AG08396 (cell line): ENCODE data around the gene ATP2A2.

ENCODE experiments used
- DNase-seq: peaks from one replicate; pipeline ENCODE4 v3.0.0; 2012; ENCODE audit warnings: low spot score, mixed read lengths

The ATP2A2 gene

GRCh38 chr12:110262442-110263388 lies 18.3 kb upstream of the ATP2A2 start:
- DNase-seq, result no peak

- no peak for DNase-seq
These were observed 14.6 kb upstream of the ATP2A2 start for GRCh38 chr12:110266381-110266960.

DNA sequence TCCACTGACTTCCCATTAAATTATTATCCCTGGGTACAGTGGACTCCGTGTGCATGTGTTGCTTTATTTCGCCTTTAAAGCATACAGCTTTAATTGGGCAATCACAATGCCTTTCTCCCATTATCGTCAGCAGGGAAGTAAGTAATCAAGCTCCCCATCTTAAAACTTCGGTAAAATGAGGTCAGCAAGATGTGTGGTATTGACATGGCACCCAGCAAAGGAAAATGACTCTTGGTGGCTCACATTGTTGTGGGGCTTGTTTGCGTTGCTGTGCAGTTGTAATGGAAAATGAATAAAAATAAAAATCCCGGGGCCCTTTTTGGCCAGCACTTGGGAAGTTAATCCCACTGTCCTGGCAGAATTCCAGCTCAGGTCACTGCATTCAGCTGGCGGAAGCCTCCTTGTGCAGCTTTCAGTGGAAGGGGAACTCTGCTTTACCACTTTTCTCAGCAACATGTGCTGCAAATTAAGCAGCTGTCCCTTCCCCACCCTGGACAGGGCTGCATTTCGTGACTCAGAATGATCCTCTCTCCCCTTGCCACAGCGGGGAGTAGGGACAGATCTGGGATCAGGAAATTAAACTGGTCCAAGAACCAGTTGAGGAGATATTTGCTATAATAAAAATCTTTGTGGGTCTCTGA lies 13.9 kb upstream of the ATP2A2 start:
- DNase-seq, result peak; percentile 45

DNA sequence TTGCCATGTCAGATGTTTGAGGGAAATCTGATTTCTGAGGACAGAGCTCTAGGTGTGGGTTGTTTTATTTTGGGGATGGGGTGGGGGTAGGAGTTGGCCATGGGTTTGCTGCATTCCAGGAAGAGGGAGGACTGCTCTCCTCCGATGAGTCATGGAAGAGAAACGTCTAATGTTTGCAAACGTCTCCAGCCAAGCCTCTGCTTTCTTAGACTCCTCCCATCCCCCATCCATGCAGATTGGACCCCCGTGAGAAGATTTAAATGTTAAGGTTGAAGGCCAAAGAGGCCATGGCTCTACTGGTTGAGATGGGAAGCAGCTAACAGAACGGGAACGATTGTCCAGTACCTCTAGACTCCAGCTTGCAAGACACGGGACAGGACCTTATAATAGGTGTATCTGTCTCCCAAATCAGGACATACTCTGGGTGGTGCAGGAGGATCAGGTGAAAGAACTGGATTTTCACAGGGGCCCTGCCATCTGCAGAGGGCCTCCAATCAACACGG lies 11.4 kb upstream of the ATP2A2 start:
- DNase-seq, result peak; percentile 81

DNA sequence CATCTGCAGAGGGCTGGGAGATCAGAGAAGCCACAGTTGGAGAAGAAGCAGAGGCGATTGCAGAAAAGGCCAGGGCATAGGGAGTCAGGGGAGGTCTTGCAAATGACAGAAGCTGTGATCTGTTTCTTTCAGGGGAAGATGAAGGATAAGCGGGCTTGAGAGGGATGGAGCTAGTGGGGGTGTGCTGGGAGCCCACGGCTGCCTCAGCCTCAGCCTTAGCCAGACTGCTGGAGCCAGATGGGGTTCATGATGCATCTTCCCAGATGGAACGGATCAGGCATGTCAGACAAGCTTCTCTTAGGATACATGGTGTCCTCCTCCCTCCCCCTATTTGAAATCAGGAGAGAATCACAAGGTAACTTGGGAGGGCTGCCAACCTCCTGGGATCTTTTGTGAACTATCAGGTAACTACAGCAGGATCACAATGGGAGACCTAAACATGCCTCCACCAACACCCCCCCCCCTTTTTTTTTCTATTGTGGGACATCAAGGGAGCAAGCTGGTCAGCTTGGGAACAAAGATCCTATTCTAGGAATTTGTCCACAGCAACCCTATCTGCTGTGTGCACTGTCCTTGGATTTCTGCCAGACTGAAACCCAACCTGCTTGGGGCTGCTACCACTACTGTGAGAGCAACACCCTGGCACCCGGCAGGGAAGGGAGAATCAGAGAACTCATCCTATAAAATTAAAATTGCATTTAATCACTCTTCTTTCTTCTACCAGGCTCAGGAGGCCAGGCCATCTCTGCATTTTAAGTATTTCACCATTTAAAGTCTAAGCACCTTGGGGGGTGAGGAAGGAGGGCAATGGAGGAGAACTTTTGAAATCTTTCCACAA lies 10.7 kb upstream of the ATP2A2 start:
- DNase-seq, result peak; percentile 35

DNA sequence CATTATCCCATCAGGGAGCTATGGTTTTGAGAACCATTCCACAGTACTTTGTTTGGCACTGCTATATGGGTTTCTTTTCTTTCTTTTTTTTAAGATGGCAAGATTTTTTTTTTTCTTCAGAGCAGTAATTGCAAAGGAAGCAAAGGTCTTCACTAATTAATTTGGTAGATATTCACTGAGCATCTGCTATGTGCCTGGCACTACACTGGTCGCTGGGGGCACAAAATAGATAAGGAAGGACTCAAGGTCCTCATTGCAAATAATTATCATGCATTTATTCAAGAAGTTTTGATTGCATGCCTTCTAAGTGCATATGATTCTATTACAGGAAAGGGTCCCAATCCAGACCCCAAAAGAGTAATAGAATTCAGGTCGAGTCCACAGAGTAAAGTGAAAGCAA lies 10.0 kb upstream of the ATP2A2 start:
- no peak for DNase-seq

DNA sequence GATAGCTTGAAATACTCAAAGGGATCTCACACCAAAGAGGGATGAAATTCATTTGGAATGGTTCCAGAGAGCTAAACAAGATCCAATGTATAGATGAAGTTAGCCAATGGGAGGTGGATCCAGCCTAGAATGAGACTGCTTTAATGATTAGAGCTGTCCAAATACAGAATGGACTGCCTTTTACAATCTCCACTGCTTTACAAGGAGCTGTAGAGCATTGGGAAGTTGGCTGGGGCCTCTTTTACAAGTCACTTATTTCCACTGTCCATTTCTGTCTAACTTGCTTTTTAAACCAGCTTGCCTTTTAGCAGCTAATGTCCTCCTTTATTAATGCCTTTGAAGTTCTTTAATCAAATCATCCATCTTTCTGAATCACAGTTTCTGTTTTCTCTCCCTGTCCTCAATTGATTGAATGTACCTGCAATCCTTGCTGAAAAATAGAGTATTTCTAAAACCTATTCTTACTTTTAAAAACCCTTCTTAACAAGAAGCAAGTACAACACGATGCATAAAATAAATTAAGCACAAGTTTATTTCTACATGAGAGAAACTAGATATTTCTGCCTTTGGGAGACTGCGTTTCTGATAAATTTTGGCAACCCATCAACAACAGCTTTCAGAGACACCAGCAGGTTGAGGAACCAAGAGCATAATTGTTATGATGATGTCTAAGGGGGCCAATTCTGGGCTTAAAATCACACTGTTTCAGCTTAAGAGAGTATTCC lies 3.4 kb upstream of the ATP2A2 start:
- no peak for DNase-seq

DNA sequence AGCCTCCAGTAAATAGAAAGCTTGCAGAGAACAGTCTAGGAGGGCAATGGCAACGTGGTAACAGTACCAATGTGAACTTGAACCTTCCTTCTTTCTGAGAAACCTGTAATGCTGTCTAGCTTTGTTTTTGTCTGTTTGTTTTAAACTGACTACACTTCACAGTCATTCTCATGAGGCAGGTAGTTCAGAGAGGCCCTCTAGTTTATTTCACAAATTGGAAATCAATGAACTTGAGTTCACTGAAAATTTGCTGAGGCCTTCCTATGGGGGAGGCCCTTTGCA lies 2.9 kb upstream of the ATP2A2 start:
- DNase-seq, result no peak

DNA sequence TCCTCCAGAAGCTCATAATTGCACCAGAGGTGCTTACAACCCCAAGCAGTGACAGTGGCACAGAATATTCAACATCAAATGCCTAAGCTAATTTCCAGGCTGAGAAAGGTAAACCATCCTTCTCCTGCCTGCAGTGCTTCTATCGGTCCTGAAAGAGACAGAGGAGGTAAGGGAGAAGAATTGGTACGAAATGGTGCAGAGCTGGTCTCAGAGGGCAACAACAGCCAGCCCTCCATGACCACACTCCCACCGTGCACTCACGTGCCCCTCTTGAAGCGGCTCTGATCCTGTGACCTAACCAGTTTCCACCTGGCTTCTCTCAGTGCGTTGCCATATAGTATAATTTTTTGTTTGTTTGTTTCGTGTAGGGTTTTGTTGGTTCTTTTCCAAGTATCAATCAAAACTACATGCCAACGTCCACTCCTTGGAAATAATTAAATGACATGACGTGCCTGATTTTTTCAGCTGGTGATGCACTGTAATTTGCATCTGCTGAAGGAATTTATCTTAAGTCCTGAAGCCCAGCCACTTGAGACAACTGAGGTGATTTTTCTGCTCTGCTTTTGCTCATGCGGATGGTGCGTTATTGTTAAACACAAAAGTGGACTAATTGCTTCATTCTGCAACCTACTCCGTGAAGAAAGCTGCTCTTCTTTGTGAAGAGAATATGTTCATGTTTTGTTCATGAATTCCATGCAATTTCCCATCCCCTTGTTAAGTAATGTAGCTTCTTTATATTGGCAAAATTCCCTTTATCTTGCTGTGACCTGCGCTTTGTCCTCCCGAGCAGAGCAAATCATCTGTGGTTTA lies 1.3 kb upstream of the ATP2A2 start:
- no peak for DNase-seq

DNA sequence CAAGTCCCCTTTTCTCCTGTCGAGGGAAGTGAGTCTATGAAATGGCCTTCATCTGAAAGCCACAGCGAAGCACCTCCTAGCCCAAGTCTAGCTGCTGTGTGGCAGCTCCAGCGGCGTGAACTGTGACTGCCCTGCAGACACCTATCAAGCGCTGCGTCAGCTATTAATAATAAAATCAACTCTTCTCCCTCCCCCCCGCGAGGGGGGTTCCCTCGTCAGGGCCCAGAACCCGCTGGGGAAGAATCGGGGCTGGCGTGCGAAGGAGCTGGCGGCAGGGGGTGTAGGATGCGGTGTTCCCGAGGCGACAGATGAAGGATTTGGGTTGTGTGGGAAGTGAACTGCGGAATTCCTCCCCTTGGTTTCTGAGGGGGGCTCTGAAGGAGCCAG lies 662 bp upstream of the ATP2A2 start:
- DNase-seq, result peak; percentile 66

DNA sequence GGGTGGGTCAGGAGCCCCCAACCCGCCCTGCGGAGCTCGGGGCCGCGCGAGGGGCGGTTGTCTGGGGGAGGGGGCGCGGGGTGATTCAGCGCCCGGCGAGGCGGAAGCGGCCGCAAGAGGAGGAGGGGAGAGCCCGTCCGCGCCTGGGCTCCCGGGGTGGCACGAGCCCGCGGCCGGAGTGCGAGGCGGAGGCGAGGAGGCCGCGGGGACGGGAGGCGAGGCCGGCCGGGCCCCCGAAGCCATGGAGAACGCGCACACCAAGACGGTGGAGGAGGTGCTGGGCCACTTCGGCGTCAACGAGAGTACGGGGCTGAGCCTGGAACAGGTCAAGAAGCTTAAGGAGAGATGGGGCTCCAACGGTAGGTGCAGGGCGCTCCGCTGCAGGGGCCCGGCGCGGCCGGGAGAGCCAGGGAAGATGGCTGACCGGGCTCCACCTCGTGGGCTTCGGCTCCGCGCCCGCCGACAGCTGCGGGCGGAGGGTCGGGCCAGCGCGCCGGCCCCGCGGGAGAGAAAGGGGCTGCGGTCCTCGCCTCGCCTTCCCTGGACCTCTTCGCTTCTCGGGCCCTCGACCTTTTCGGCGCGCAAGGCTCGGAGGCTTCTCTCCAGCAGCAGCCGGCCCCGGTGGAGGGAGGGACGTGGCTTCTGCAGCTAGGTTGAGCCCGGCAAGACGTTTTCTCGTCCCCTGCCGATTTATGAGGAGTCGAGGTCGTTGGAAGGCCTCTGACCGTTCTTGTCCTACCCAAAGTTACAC lies 677 bp downstream of the ATP2A2 start:
- DNase-seq, result peak; percentile 83

GRCh38 chr12:110282300-110282860 lies 1.3 kb downstream of the ATP2A2 start:
- no peak for DNase-seq

GRCh38 chr12:110282956-110283817 lies 2.1 kb downstream of the ATP2A2 start:
- no peak for DNase-seq

- no peak for DNase-seq
These were observed 3.5 kb downstream of the ATP2A2 start for GRCh38 chr12:110284597-110284996.

GRCh38 chr12:110286623-110287022 lies 5.6 kb downstream of the ATP2A2 start:
- no peak for DNase-seq

DNA sequence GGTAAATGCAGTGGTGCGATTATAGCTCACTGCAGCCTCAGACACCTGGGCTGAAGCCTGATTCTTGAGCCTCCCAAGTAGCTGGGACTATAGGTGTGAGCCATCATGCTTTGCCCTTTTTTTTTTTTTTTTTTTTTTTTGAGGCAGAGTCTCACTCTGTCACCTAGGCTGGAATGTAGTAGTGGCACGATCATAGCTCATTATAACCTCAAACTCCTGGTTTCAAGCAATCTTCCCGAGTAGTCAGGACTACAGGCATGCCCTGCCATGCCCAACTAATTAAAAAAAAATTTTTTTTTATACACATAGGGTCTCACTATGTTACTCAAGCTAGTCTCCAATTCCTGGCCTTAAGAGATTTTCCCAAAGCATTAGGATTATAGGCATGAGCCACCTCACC lies 6.9 kb downstream of the ATP2A2 start:
- DNase-seq, result no peak

DNA sequence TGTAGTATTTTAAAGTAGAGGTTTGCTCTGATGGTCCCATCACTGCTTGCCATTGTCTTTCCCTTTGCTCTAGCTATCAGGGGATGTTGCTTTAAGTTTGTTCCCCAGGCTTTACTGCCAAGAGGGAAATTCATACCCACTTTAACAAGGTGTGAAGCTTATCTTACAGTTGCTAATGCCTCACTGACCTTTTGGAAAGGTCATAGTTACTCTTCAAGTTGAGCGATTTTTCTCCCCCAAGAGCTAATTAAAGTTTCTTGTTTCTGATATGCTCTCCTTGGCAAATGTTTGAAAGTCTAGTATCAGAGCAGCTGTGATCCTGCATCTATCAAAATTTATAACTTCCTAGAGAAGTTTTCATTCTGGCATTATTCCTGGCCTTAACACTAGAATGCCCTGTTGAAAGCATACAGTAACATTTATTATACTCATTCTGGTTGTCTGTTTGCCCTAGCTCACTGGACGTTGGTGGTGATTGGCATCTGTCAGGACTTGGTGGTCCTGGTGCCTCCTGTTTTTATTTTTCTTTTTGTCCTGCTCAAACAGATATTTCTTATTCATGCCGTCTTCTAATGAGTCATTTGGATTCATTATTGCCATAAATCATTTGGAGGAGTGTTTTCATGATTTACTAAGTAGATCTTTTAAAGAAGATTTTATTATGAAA lies 8.1 kb downstream of the ATP2A2 start:
- no peak for DNase-seq

- no peak for DNase-seq
These were observed 8.6 kb downstream of the ATP2A2 start for GRCh38 chr12:110289711-110290078.
